Prostate gland (tissue), 2 donors: Measurements from ENCODE around the gene SAV1. TPM values are rescaled to one million over a fixed set of nuclear protein-coding genes. Genes with fewer than 3 reads are reported as not detected.
"Not testable (repeated sequence)": the region's sequence is repeated elsewhere in the genome, so short reads cannot be mapped to it uniquely, and the experiment has no call there.

Experiments used
- DNase-seq: peaks from one replicate; pipeline ENCODE4 v3.0.0-alpha.2; 2019; ENCODE audit warnings: low spot score
- H3K27ac ChIP-seq, 2 donors: fragments of 200-600 bp; sonication (generic); 2 replicates each; pipeline ENCODE4 v1.5.1; 2017 to 2019
- H3K27me3 ChIP-seq: fragments of 200-600 bp; sonication (generic); replicated peaks from 2 replicates; pipeline ENCODE4 v1.5.1; 2019; ENCODE audit not compliant: insufficient read depth
- H3K36me3 ChIP-seq, 2 donors: fragments of 200-600 bp; sonication (generic); 1 replicate in 1 of 2; 2 replicates in 1 of 2; pipeline versions ENCODE4 v1.5.1 to v1.8.1; 2017 to 2019
- H3K4me1 ChIP-seq: fragments of 200-600 bp; sonication (generic); replicated peaks from 2 replicates; pipeline ENCODE4 v1.5.1; 2019
- H3K4me3 ChIP-seq, 2 donors: fragments of 200-600 bp; sonication (generic); 2 replicates each; pipeline ENCODE4 v1.5.1; 2017 to 2019
- H3K9me3 ChIP-seq: fragments of 200-600 bp; sonication (generic); 2 replicates; pipeline ENCODE4 v1.5.1; 2017
- POLR2A ChIP-seq: fragments of 450-650 bp; IDR thresholded peaks from one replicate; pipeline ENCODE4 v1.6.1; 2016; ENCODE audit warnings: antibody characterized with exemption, mild to moderate bottlenecking
- POLR2AphosphoS5 ChIP-seq: sonication (generic); formaldehyde crosslinking; IDR thresholded peaks from one replicate; pipeline ENCODE4 v1.6.1; 2017; ENCODE audit warnings: antibody characterized with exemption
- WGBS: methylation state at CpG from one replicate; pipeline ENCODE4 v1.1.5; 2018; 5-methylcytosine and 5-hydroxymethylcytosine counted together
- intact Hi-C: fragments of 100-400 bp; cut with DNase I; formaldehyde crosslinking; loops from one replicate; pipeline ENCODE4 v1.14.2; 2022
- total RNA-seq, 2 donors: library from RNA; depleted of rRNA; stranded (reverse); fragments of >200 nt; gene quantifications; one replicate each; pipeline ENCODE4 v1.1.0, GENCODE V29; 2016
- TF ChIP-seq, protein P1 (sequence below), 4 experiments: fragments of 200-600 bp in 2 of 4; fragments of 450-650 bp in 2 of 4; sonication (generic) in 2 of 4; IDR thresholded peaks; 1 replicate in 3 of 4; 2 replicates in 1 of 4; pipeline ENCODE4 v1.5.1; 2016 to 2019; ENCODE audit warnings: antibody characterized with exemption in 4 of 4, mild to moderate bottlenecking in 2 of 4, moderate library complexity in 2 of 4

Gene SAV1
- total RNA-seq, 2 donors from 2014 or later, result 29.4 to 105 TPM

DNA sequence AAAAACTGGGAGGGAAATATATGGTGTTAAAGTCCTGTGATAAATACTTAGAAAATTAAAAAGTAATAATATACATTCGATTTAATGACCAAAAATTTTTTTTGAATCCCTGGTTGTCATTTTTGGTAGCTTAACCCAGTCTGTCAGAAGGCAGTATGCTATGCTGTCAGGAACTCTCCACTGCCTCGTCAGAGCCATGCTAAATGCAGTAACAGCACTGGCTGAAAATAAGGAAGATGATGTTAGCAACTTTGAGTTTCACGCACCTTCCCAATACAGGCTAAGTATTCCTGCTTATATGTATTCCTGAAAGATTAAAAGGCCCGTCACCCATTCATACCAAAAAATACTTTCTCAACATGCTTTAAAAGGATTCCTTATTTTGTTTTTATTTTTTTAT, 34.2 kb downstream of the SAV1 start:
- WGBS, result 91% methylated on average over 4 of the region's 4 CpGs
- Histone ChIP-seq H3K27ac (no peak overlapping the region), H3K27me3 (no peaks in the 10 kb centered on the region), H3K4me1 (no peaks in the 10 kb centered on the region), H3K4me3 (no peak overlapping the region), H3K9me3 (no peaks in the 10 kb centered on the region), H3K36me3 (no peaks in the 10 kb centered on the region)
- TF ChIP-seq POLR2AphosphoS5, result no peak
- no peak for DNase-seq
- intact Hi-C loops, result no loop called here

DNA sequence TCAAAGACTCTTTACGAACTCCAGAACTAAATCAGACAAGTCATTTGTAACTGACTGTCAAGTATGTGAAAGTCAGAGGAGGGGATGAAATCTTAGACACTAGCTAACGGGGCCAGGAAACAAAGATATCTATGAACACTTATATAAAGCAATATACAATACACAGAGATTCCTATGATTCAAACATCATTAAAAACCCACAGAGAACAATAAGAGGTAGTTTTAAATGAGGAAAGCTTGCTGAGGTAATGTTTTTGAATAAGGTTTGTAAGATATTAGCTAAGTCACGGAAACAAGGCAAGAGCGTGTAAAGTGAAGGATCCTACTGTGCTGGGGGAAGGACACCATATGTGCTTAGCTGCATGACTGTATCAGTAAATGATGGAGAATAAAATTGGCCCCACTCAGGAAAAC, 36.7 kb downstream of the SAV1 start:
- DNase-seq, result no peak
- Histone ChIP-seq H3K27ac (no peak overlapping the region), H3K36me3 (no peaks in the 10 kb centered on the region), H3K4me1 (no peaks in the 10 kb centered on the region), H3K9me3 (no peaks in the 10 kb centered on the region), H3K27me3 (no peaks in the 10 kb centered on the region), H3K4me3 (no peak overlapping the region)
- 88% methylated on average over 4 of the region's 4 CpGs for WGBS
- no peak for TF ChIP-seq POLR2A
- TF ChIP-seq, protein P1, sequence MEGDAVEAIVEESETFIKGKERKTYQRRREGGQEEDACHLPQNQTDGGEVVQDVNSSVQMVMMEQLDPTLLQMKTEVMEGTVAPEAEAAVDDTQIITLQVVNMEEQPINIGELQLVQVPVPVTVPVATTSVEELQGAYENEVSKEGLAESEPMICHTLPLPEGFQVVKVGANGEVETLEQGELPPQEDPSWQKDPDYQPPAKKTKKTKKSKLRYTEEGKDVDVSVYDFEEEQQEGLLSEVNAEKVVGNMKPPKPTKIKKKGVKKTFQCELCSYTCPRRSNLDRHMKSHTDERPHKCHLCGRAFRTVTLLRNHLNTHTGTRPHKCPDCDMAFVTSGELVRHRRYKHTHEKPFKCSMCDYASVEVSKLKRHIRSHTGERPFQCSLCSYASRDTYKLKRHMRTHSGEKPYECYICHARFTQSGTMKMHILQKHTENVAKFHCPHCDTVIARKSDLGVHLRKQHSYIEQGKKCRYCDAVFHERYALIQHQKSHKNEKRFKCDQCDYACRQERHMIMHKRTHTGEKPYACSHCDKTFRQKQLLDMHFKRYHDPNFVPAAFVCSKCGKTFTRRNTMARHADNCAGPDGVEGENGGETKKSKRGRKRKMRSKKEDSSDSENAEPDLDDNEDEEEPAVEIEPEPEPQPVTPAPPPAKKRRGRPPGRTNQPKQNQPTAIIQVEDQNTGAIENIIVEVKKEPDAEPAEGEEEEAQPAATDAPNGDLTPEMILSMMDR (IDR thresholded peaks at IDR 0.05), result no peak
- TF ChIP-seq POLR2AphosphoS5, result no peak
- intact Hi-C loops, result no loop called here

DNA sequence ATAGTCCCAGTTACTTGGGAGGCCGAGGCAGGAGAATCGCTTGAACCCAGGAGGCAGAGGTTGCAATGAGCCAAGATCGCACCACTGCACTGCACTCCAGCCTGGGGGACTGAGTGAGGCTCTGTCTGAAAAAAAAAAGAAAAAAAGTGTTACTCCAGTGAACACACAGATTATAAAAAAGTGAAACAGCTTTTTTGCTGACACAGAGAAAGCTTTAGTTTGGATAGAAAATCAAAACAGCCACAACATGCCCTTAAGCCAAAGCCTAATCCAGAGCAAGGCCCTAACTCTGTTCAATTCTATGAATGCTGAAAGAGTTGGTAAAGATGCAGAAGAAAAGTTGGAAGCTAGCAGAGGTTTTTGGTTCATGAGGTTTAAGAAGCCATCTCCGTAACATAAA, 43.2 kb downstream of the SAV1 start:
- H3K27me3 ChIP-seq, intact Hi-C loops, H3K4me3 ChIP-seq, H3K4me1 ChIP-seq, H3K27ac ChIP-seq, H3K9me3 ChIP-seq, H3K36me3 ChIP-seq, DNase-seq: not testable (repeated sequence)
- WGBS, result 92% methylated on average over 4 of the region's 4 CpGs

DNA sequence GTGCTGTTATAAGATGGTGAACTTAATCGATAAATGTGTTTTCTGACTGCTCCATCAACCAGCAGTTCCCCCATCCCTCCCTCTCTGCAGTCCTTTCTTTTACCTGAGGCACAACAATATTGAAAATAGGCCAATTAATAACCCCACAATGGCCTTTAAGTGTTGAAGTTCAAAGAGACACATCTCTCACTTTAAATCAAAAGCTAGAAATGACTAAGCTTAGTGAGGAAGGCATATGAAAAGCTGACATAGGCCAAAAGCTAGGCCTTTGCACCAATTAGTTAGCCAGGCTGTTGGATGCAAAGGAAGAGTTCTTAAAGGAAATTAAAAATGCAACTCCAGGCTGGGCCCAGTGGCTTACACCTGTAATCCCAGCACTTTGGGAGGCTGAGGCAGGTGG, 43.7 kb downstream of the SAV1 start:
- H3K36me3 ChIP-seq, result no peaks in the 10 kb centered on the region
- WGBS, result 97% methylated on average over 1 of the region's 1 CpG
- intact Hi-C loops, result no loop called here

DNA sequence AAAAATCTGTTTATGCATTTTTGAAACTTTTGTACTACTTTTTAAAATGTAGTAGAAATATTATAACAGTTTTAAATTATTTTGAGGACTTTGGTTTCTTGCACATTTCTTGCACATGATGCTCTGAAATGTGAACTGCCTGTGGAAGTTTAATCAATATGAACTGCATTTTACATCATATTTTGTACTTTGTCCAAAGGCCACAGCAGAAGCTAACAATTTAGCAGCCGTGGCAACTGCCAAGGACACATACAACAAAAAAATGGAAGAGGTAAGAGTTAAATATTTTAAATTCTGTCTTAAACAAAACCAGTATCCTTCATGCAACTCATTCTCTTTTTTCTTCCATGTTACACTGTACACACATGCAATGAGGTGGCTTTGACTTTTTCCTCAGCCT, 45.1 kb downstream of the SAV1 start:
- H3K27me3 ChIP-seq, result no peaks in the 10 kb centered on the region
- no peak for TF ChIP-seq POLR2AphosphoS5
- TF ChIP-seq, protein P1 (IDR thresholded peaks at IDR 0.05), result no peak
- no peak for TF ChIP-seq POLR2A
- WGBS, result 83% methylated on average over 1 of the region's 1 CpG
- H3K36me3 ChIP-seq, result no peaks in the 10 kb centered on the region
- H3K4me3 ChIP-seq, result no peak overlapping the region
- intact Hi-C loops, result no loop called here
- no peak overlapping the region for H3K27ac ChIP-seq
- H3K9me3 ChIP-seq, result no peaks in the 10 kb centered on the region
- no peaks in the 10 kb centered on the region for H3K4me1 ChIP-seq
- no peak for DNase-seq

More for the DNA sequence above, 43.7 kb downstream of the SAV1 start:
- no peak for DNase-seq
- no peaks in the 10 kb centered on the region for H3K9me3 ChIP-seq
- no peak overlapping the region for H3K27ac ChIP-seq
- TF ChIP-seq POLR2A (no peak), POLR2AphosphoS5 (no peak)
- TF ChIP-seq, protein P1 (IDR thresholded peaks at IDR 0.05), result no peak
- no peaks in the 10 kb centered on the region for H3K27me3 ChIP-seq
- H3K4me1 ChIP-seq, result no peaks in the 10 kb centered on the region
- H3K4me3 ChIP-seq, result no peak overlapping the region

DNA sequence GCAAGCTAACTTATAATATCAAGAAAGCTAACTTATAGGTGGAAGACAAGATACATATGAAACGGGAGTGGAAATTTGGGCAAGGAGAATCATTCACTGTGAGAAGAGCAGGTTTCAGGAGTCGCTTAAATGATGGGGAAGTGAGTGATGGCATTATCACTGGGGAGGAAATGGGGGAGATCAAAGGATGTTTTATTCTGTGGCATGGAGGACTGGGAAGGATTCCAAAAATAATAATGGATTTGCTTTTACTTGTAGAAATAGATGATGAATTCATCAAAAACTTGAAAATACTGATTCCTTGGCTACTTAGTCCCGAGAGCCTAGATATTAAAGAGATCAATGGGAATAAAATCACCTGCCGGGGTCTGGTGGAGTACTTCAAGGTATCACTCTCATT, 47.8 kb downstream of the SAV1 start:
- no peaks in the 10 kb centered on the region for H3K9me3 ChIP-seq
- no peaks in the 10 kb centered on the region for H3K27me3 ChIP-seq
- H3K27ac ChIP-seq, result no peak overlapping the region
- DNase-seq, result no peak
- H3K4me1 ChIP-seq, result no peaks in the 10 kb centered on the region
- WGBS, result 76% methylated on average over 4 of the region's 4 CpGs
- no peaks in the 10 kb centered on the region for H3K36me3 ChIP-seq
- TF ChIP-seq, protein P1 (IDR thresholded peaks at IDR 0.05), result no peak
- intact Hi-C loops, result no loop called here
- H3K4me3 ChIP-seq, result no peak overlapping the region
